K562 treated with DMSO at 1 percent for 24 hours (cell line): ENCODE results near the gene ZNF502. TPM values are rescaled to one million over a fixed set of nuclear protein-coding genes. Genes with fewer than 3 reads are reported as not detected.

ENCODE experiments used
- total RNA-seq: library from RNA; unstranded; fragments of 300-600 nt; gene quantifications from 2 replicates; pipeline ENCODE4 v1.2.3, GENCODE V29; 2022; ENCODE audit warnings: low read depth; ENCODE audit not compliant: insufficient read depth

ZNF502 gene
- 0.31 and 0.56 TPM in 2 replicates for total RNA-seq

GRCh38 chr3:44712455-44713075, at the start of gene ZNF502:
ZNF502 (plus strand) TSS chr3:44712660; CDS start chr3:44720262, 7,602 bp downstream.

DNA sequence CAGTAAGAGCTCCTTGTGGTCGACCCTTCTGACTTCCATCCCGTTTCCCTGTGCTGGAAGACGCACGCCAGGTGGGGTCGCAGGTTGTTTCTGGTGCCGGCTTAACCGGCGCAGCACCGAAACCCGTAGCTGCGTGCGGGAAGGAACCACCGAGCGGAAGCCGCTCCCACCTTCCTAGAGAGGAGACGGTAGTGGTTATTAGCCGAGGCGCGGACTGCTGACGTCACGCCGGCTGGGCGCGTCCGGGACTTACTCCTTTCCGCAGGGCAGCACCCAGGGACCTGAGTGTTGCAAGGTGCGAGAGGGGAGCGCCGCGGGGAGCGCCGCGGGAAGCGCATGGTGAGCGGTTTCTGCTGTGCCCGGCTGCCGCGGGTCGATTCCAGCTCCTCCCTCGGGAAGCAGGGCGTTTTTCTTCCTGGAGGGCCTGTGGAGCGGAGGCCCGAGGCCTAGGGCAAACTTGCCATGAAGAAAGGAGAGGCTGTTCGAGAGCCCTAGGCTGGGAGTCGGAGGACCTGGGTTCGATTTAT, 17.0 kb downstream of the ZNF502 start, which contains the start of gene ZNF501:
ZNF501 (plus strand) TSS at position 252 of the 527 bp plus-strand sequence. CDS start 4,787 bp downstream, outside the sequence.

GRCh38 chr3:44761424-44762169, 49.1 kb downstream of the ZNF502 start, which contains the start of the genes KIAA1143 and KIF15:
KIAA1143 (minus strand) TSS chr3:44761619; CDS start chr3:44761602, 17 bp downstream.
KIF15 (plus strand) TSS chr3:44761794; CDS start chr3:44761866, 72 bp downstream.

Other genes starting within 250 kb of the ZNF502 start
- gene ZNF445, start 235.0 kb upstream of the ZNF502 start, total RNA-seq = 5.8 and 6.6 TPM in 2 replicates
- gene ZKSCAN7, start 157.5 kb upstream of the ZNF502 start, total RNA-seq = not detected in 2 replicates
- 0.19 and 0.22 TPM in 2 replicates for gene ZNF660, start 127.7 kb upstream of the ZNF502 start, total RNA-seq
- gene ZNF197, start 87.6 kb upstream of the ZNF502 start, total RNA-seq = 10.6 and 10.7 TPM in 2 replicates
- gene ZNF35, start 63.9 kb upstream of the ZNF502 start, total RNA-seq = 4.2 and 4.6 TPM in 2 replicates
- 1.3 and 2.5 TPM in 2 replicates for gene ZNF501, start 17.0 kb downstream of the ZNF502 start, total RNA-seq
- 11.1 and 11.6 TPM in 2 replicates for gene KIAA1143, start 49.0 kb downstream of the ZNF502 start, total RNA-seq
- gene KIF15, start 49.1 kb downstream of the ZNF502 start, total RNA-seq = 12.9 and 14.3 TPM in 2 replicates
- 1.3 TPM in 2 replicates for gene TMEM42, start 149.3 kb downstream of the ZNF502 start, total RNA-seq
- gene TGM4, start 161.9 kb downstream of the ZNF502 start, total RNA-seq = not detected in 2 replicates